Measurements from ENCODE around the gene FOXN3. TPM values are rescaled to one million over a fixed set of nuclear protein-coding genes. Genes with fewer than 3 reads are reported as not detected.

FOXN3 gene
- total RNA-seq, 1 experiment from 2014 or later, result 8.8 TPM

DNA sequence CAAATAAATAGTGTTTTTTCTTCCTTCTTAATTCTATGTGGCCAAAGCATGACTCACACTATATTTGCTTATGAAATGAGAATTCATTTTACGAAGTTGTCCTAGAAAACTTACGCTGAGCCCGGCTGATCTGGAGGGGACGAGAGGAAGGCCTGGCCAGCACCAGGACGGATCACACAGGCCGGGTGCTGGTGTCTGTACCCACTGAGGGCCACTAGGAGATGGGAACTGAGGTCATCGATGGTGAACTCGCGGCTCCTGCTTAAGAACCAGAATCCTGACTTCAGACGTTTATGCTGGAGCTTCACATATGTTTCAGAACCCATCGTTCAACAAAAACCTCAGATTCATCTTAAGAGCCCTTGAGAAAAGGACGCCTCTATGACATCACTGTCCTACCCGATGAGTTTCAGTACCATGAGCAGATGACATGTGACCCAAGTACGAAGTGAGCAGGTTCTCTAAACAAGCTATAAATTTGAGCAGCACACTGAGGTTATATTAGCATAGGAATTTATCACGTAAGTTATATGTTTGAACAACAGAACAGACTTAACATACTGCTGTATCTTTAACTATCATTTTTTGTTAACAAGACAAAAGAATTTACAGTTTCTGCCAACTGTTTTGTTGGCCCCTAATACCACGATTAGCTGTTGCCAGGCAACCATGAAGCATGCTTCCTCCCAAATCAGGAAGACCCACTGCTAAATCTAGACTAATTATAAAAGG lies 111.9 kb downstream of the FOXN3 start:
- Histone ChIP-seq H3K9me3 (ENCODE audit: control insufficient read depth, insufficient read depth, low read depth, low read length) (no peaks in the 10 kb centered on the region), H3K27ac (ENCODE audit: low read length) (no peak overlapping the region), H3K36me3 (ENCODE audit: control insufficient read depth, insufficient read depth, low read length) (no peaks in the 10 kb centered on the region), H3K4me1 (ENCODE audit: control insufficient read depth, insufficient read depth, low read length) (no peaks in the 10 kb centered on the region), H3K27me3 (ENCODE audit: control insufficient read depth, insufficient read depth, low read length) (no peaks in the 10 kb centered on the region), H3K4me3 (ENCODE audit: low read depth in 2 of 2, low read length in 2 of 2) (no peak overlapping the region)
- TF ChIP-seq, protein P1, sequence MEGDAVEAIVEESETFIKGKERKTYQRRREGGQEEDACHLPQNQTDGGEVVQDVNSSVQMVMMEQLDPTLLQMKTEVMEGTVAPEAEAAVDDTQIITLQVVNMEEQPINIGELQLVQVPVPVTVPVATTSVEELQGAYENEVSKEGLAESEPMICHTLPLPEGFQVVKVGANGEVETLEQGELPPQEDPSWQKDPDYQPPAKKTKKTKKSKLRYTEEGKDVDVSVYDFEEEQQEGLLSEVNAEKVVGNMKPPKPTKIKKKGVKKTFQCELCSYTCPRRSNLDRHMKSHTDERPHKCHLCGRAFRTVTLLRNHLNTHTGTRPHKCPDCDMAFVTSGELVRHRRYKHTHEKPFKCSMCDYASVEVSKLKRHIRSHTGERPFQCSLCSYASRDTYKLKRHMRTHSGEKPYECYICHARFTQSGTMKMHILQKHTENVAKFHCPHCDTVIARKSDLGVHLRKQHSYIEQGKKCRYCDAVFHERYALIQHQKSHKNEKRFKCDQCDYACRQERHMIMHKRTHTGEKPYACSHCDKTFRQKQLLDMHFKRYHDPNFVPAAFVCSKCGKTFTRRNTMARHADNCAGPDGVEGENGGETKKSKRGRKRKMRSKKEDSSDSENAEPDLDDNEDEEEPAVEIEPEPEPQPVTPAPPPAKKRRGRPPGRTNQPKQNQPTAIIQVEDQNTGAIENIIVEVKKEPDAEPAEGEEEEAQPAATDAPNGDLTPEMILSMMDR (IDR thresholded peaks at IDR 0.05), result no peak
- TF ChIP-seq REST (IDR thresholded peaks at IDR 0.05; ENCODE audit: insufficient read depth in 1 of 2, low read depth in 2 of 2, low read length in 1 of 2), result no peak
- TF ChIP-seq SIN3A (IDR thresholded peaks at IDR 0.05; ENCODE audit: borderline replicate concordance, insufficient read depth, low read depth, low read length), result no peak
- no peak for TF ChIP-seq TCF7L2 (IDR thresholded peaks at IDR 0.05; ENCODE audit: low read depth, low read length)
- no peak for TF ChIP-seq POLR2AphosphoS5 (IDR thresholded peaks at IDR 0.05; ENCODE audit: low read depth, low read length)
- intact Hi-C loops (cut with micrococcal nuclease; ENCODE audit: unreplicated experiment) (no loop called here), in situ Hi-C loops (cut with HindIII; ENCODE audit: low pct_unique_long_range_greater_than_20kb, low sequenced_read_pairs) (no loop called here)
- ChIA-PET POLR2A (no interaction called here), CTCF (no interaction called here)
- no peak for DNase-seq (ENCODE audit: low read depth, low spot score)
- BruUV-seq (replicated peaks), result no TSS peak
- no peak for ATAC-seq

DNA sequence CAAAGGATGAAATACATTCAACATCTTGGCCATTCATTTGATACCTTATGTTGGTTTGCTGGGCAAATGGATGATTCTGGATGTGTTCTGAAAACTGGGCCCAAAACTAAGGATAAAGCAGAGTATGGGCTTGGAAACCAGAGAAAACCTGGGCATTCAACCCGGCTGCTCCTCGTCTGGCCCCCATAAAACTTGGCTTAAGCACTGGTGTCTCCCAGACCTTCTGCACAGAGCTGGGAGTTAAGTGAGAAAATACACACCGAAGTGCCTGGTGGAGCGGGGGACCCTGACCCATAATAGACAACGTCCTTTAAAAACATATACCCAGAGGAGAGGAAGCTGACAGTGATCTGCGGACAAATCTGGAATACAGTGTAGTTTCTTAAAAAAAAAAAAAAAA lies 112.5 kb downstream of the FOXN3 start:
- no peak for ATAC-seq
- intact Hi-C loops (cut with micrococcal nuclease; ENCODE audit: unreplicated experiment), result no loop called here
- Histone ChIP-seq H3K27ac (ENCODE audit: low read length) (no peak overlapping the region), H3K4me3 (ENCODE audit: low read depth in 2 of 2, low read length in 2 of 2) (no peak overlapping the region), H3K36me3 (ENCODE audit: control insufficient read depth, insufficient read depth, low read length) (no peaks in the 10 kb centered on the region), H3K4me1 (ENCODE audit: control insufficient read depth, insufficient read depth, low read length) (no peaks in the 10 kb centered on the region), H3K9me3 (ENCODE audit: control insufficient read depth, insufficient read depth, low read depth, low read length) (no peaks in the 10 kb centered on the region), H3K27me3 (ENCODE audit: control insufficient read depth, insufficient read depth, low read length) (no peaks in the 10 kb centered on the region)
- no TSS peak for BruUV-seq (replicated peaks)
- no peak for DNase-seq (ENCODE audit: low read depth, low spot score)
- in situ Hi-C loops (cut with HindIII; ENCODE audit: low pct_unique_long_range_greater_than_20kb, low sequenced_read_pairs), result no loop called here
- no peak for TF ChIP-seq SIN3A (IDR thresholded peaks at IDR 0.05; ENCODE audit: borderline replicate concordance, insufficient read depth, low read depth, low read length)
- TF ChIP-seq REST (IDR thresholded peaks at IDR 0.05; ENCODE audit: insufficient read depth in 1 of 2, low read depth in 2 of 2, low read length in 1 of 2), result no peak
- TF ChIP-seq, protein P1 (IDR thresholded peaks at IDR 0.05), result no peak
- TF ChIP-seq TCF7L2 (IDR thresholded peaks at IDR 0.05; ENCODE audit: low read depth, low read length), result no peak
- no peak for TF ChIP-seq POLR2AphosphoS5 (IDR thresholded peaks at IDR 0.05; ENCODE audit: low read depth, low read length)
- ChIA-PET CTCF (no interaction called here), POLR2A (no interaction called here)
